ENCODE results near the gene DLGAP1. TPM values are rescaled to one million over a fixed set of nuclear protein-coding genes. Genes with fewer than 3 reads are reported as not detected.

Gene DLGAP1
- polyA plus RNA-seq, 6 donors from 2014 or later: 0.32 TPM; not detected in 5

GRCh38 chr18:3960142-3960541 lies 495.0 kb downstream of the DLGAP1 start:
- ATAC-seq (ENCODE audit: low read depth in 2 of 2) (no peak), DNase-seq (no peak)
- Mint-ChIP-seq H3K4me3 (no peak overlapping the region), H3K36me3 (no peaks in the 10 kb centered on the region), H3K27me3 (peaks cover 12 to 17% (median 12%) of the 10 kb centered on the region in 3 donors), H3K4me1 (no peaks in the 10 kb centered on the region), H3K9me3 (peaks cover 0 to 10% (median 7%) of the 10 kb centered on the region in 7 donors), H3K27ac (no peak overlapping the region)

GRCh38 chr18:3952031-3952430 lies 503.1 kb downstream of the DLGAP1 start:
- ATAC-seq (ENCODE audit: low read depth in 2 of 2): no peak
- Mint-ChIP-seq H3K9me3 (peaks cover 3 to 14% (median 8%) of the 10 kb centered on the region in 7 donors), H3K27ac (no peak overlapping the region), H3K27me3 (peaks cover 0 to 13% (median 10%) of the 10 kb centered on the region in 3 donors), H3K4me1 (no peaks in the 10 kb centered on the region), H3K4me3 (no peak overlapping the region), H3K36me3 (no peaks in the 10 kb centered on the region)
- no peak for DNase-seq

GRCh38 chr18:3950668-3951404 lies 504.3 kb downstream of the DLGAP1 start:
- no peak overlapping the region for H3K27ac Mint-ChIP-seq
- ATAC-seq (ENCODE audit: low read depth in 2 of 2): no peak
- H3K9me3 Mint-ChIP-seq: peaks cover 3 to 12% (median 6%) of the 10 kb centered on the region in 7 donors
- DNase-seq: no peak
- peaks cover 0 to 13% (median 10%) of the 10 kb centered on the region in 3 donors for H3K27me3 Mint-ChIP-seq
- no peaks in the 10 kb centered on the region for H3K4me1 Mint-ChIP-seq
- no peak overlapping the region for H3K4me3 Mint-ChIP-seq
- no peaks in the 10 kb centered on the region for H3K36me3 Mint-ChIP-seq

GRCh38 chr18:3948958-3949357 lies 506.1 kb downstream of the DLGAP1 start:
- DNase-seq (no peak), ATAC-seq (ENCODE audit: low read depth in 2 of 2) (no peak)
- Mint-ChIP-seq H3K27me3 (peaks cover 0 to 10% (median 7%) of the 10 kb centered on the region in 3 donors), H3K36me3 (no peaks in the 10 kb centered on the region), H3K27ac (no peak overlapping the region), H3K4me3 (no peak overlapping the region), H3K4me1 (no peaks in the 10 kb centered on the region), H3K9me3 (peaks cover 0 to 5% (median 2%) of the 10 kb centered on the region in 7 donors)

- peaks cover 0 to 9% (median 7%) of the 10 kb centered on the region in 3 donors for H3K27me3 Mint-ChIP-seq
- no peak overlapping the region for H3K4me3 Mint-ChIP-seq
- no peaks in the 10 kb centered on the region for H3K4me1 Mint-ChIP-seq
- no peak overlapping the region for H3K27ac Mint-ChIP-seq
- DNase-seq (no peak), ATAC-seq (ENCODE audit: low read depth in 2 of 2) (no peak)
- H3K36me3 Mint-ChIP-seq: no peaks in the 10 kb centered on the region
- H3K9me3 Mint-ChIP-seq: peaks cover 0 to 4% (median under 1%) of the 10 kb centered on the region in 7 donors
These were observed 507.7 kb downstream of the DLGAP1 start for GRCh38 chr18:3947383-3947782.

- peaks cover 5 to 8% (median 8%) of the 10 kb centered on the region in 3 donors for H3K27me3 Mint-ChIP-seq
- no peak overlapping the region for H3K4me3 Mint-ChIP-seq
- H3K36me3 Mint-ChIP-seq: no peaks in the 10 kb centered on the region
- DNase-seq (no peak), ATAC-seq (ENCODE audit: low read depth in 2 of 2) (no peak)
- H3K4me1 Mint-ChIP-seq: no peaks in the 10 kb centered on the region
- H3K9me3 Mint-ChIP-seq: peaks cover 0 to 6% (median 0%) of the 10 kb centered on the region in 7 donors
- H3K27ac Mint-ChIP-seq: no peak overlapping the region
These were observed 519.8 kb downstream of the DLGAP1 start for GRCh38 chr18:3935305-3935704.

- Mint-ChIP-seq H3K4me3 (no peak overlapping the region), H3K4me1 (no peaks in the 10 kb centered on the region), H3K9me3 (peaks cover 0 to 2% (median 0%) of the 10 kb centered on the region in 7 donors), H3K27ac (no peak overlapping the region), H3K36me3 (no peaks in the 10 kb centered on the region), H3K27me3 (peaks cover 0 to 9% (median 0%) of the 10 kb centered on the region in 3 donors)
- ATAC-seq (ENCODE audit: low read depth in 2 of 2): no peak
- no peak for DNase-seq
These were observed 522.8 kb downstream of the DLGAP1 start for GRCh38 chr18:3932276-3932675.

GRCh38 chr18:3931542-3932112 lies 523.5 kb downstream of the DLGAP1 start:
- no peak for ATAC-seq (ENCODE audit: low read depth in 2 of 2)

GRCh38 chr18:3931013-3931315 lies 524.1 kb downstream of the DLGAP1 start:
- DNase-seq (no peak), ATAC-seq (ENCODE audit: low read depth in 2 of 2) (no peak)
- Mint-ChIP-seq H3K9me3 (peaks cover 0 to 2% (median 0%) of the 10 kb centered on the region in 7 donors), H3K36me3 (no peaks in the 10 kb centered on the region), H3K27me3 (peaks cover 0 to 12% (median 0%) of the 10 kb centered on the region in 3 donors), H3K27ac (no peak overlapping the region), H3K4me3 (no peak overlapping the region), H3K4me1 (no peaks in the 10 kb centered on the region)

More at GRCh38 chr18:3931542-3932112, 523.5 kb downstream of the DLGAP1 start:
- Mint-ChIP-seq H3K4me3 (no peak overlapping the region), H3K9me3 (peaks cover 0 to 2% (median 0%) of the 10 kb centered on the region in 7 donors), H3K27ac (no peak overlapping the region), H3K36me3 (no peaks in the 10 kb centered on the region), H3K27me3 (peaks cover 0 to 12% (median 0%) of the 10 kb centered on the region in 3 donors), H3K4me1 (no peaks in the 10 kb centered on the region)
- no peak for DNase-seq

GRCh38 chr18:3930126-3931012 lies 524.7 kb downstream of the DLGAP1 start:
- DNase-seq (no peak), ATAC-seq (ENCODE audit: low read depth in 2 of 2) (no peak)
- Mint-ChIP-seq H3K27me3 (peaks cover 0 to 12% (median 0%) of the 10 kb centered on the region in 3 donors), H3K9me3 (peaks cover 0 to 2% (median 0%) of the 10 kb centered on the region in 7 donors), H3K27ac (no peak overlapping the region), H3K4me3 (no peak overlapping the region), H3K36me3 (no peaks in the 10 kb centered on the region), H3K4me1 (no peaks in the 10 kb centered on the region)

- ATAC-seq (ENCODE audit: low read depth in 2 of 2): no peak
- H3K27ac Mint-ChIP-seq: no peak overlapping the region
- H3K4me3 Mint-ChIP-seq: no peak overlapping the region
- DNase-seq: no peak
- H3K36me3 Mint-ChIP-seq: no peaks in the 10 kb centered on the region
- H3K4me1 Mint-ChIP-seq: no peaks in the 10 kb centered on the region
- peaks cover 0 to 3% (median 0%) of the 10 kb centered on the region in 7 donors for H3K9me3 Mint-ChIP-seq
- peaks cover 6 to 11% (median 8%) of the 10 kb centered on the region in 3 donors for H3K27me3 Mint-ChIP-seq
These were observed 530.7 kb downstream of the DLGAP1 start for GRCh38 chr18:3924455-3924854.

- H3K4me3 Mint-ChIP-seq: no peak overlapping the region
- peaks cover 6 to 11% (median 10%) of the 10 kb centered on the region in 3 donors for H3K27me3 Mint-ChIP-seq
- no peak overlapping the region for H3K27ac Mint-ChIP-seq
- H3K9me3 Mint-ChIP-seq: peaks cover 0 to 3% (median 0%) of the 10 kb centered on the region in 7 donors
- no peaks in the 10 kb centered on the region for H3K4me1 Mint-ChIP-seq
- no peak for ATAC-seq (ENCODE audit: low read depth in 2 of 2)
- no peak for DNase-seq
- H3K36me3 Mint-ChIP-seq: no peaks in the 10 kb centered on the region
These were observed 531.4 kb downstream of the DLGAP1 start for GRCh38 chr18:3923750-3924149.

GRCh38 chr18:3921826-3922225 lies 533.3 kb downstream of the DLGAP1 start:
- peaks cover 0 to 3% (median 0%) of the 10 kb centered on the region in 7 donors for H3K9me3 Mint-ChIP-seq
- no peak overlapping the region for H3K4me3 Mint-ChIP-seq
- H3K27ac Mint-ChIP-seq: no peak overlapping the region
- peaks cover 11 to 25% (median 11%) of the 10 kb centered on the region in 3 donors for H3K27me3 Mint-ChIP-seq
- DNase-seq (no peak), ATAC-seq (ENCODE audit: low read depth in 2 of 2) (no peak)
- no peaks in the 10 kb centered on the region for H3K36me3 Mint-ChIP-seq
- H3K4me1 Mint-ChIP-seq: no peaks in the 10 kb centered on the region
